Measurements from ENCODE around the gene PCBD1. TPM values are rescaled to one million over a fixed set of nuclear protein-coding genes. Genes with fewer than 3 reads are reported as not detected.

Gene PCBD1
- total RNA-seq, 1 experiment from 2014 or later = 39.7 TPM

DNA sequence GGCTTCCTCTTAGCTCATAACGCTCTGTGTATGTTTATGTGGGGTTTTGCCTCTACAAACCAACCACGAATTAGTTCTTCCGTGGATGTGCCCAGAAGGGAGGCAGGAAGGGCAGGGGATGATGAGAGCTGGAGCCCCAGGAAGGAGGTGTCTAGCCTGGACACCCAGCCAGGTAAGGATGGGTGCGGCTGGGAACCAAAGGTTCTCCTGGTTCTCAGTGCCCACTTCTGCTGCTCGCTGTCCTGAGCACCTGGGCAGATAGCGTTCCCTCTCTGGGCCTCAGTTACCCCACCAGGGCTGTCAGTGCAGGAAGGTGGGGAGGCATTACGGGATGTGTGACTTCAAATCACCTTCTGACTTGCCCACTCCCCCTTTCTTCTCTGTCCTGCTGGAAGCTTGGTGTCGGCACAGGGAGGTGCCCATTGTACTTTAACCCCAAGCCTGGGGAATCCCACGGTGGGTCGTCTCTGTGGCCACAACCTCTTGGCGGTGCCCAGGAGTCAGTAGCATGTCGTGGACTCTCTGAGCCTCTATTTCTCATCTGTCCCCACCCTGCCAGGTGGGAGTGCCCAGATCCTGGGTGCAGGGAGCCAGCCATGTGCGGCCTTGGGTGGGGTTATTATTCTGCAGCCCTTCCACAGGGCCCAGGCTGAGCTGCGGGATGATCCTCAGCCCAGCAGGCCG lies 18.7 kb upstream of the PCBD1 start:
- no peak overlapping the region for H3K27ac Mint-ChIP-seq

More for the DNA sequence above, 18.7 kb upstream of the PCBD1 start:
- Histone ChIP-seq H3K4me2 (ENCODE audit: insufficient read depth, insufficient read length, low read length) (no peak overlapping the region), H3K23me2 (ENCODE audit: insufficient read length, low read depth, low read length, poor library complexity, severe bottlenecking) (no peaks in the 10 kb centered on the region), H3K23ac (ENCODE audit: insufficient read length, low read depth, low read length) (no peak overlapping the region), H2BK15ac (ENCODE audit: low read depth, low read length) (no peak overlapping the region), H2AFZ (ENCODE audit: low read length) (no peak overlapping the region), H4K5ac (ENCODE audit: insufficient read length, low read depth, low read length) (no peak overlapping the region), H4K20me1 (ENCODE audit: control insufficient read depth, insufficient read depth, insufficient read length) (no peaks in the 10 kb centered on the region), H2BK120ac (ENCODE audit: low read depth, low read length, poor library complexity, severe bottlenecking) (no peak overlapping the region), H4K8ac (replicated peaks; ENCODE audit: insufficient read length, low read depth, low read length) (no peak overlapping the region), H3K4me1 (ENCODE audit: insufficient read depth, low read length) (no peaks in the 10 kb centered on the region), H3K79me2 (ENCODE audit: insufficient read depth, low read length) (no peaks in the 10 kb centered on the region), H3K27me3 (ENCODE audit: insufficient read depth, low read length) (no peaks in the 10 kb centered on the region), H3K4ac (ENCODE audit: low read depth, low read length) (no peak overlapping the region), H3K18ac (ENCODE audit: insufficient read length, low read depth, low read length) (no peak overlapping the region), H3K14ac (ENCODE audit: insufficient read depth, low read length) (no peak overlapping the region), H2AK5ac (ENCODE audit: insufficient read length, low read length) (no peak overlapping the region), H3K9ac (ENCODE audit: extremely low read depth, insufficient read length, low read length) (no peak overlapping the region), H3K79me1 (ENCODE audit: insufficient read depth, low read depth, low read length, poor library complexity, severe bottlenecking) (no peaks in the 10 kb centered on the region), H3K27ac (ENCODE audit: insufficient read length, low read depth, low read length) (no peak overlapping the region), H3K9me3 (ENCODE audit: control insufficient read depth, low read depth, low read length) (no peaks in the 10 kb centered on the region), H2BK5ac (ENCODE audit: insufficient read length, low read length) (no peak overlapping the region), H4K91ac (ENCODE audit: insufficient read length, low read depth, low read length) (no peak overlapping the region), H3K56ac (ENCODE audit: insufficient read length, low read depth, low read length) (no peak overlapping the region), H2BK12ac (ENCODE audit: insufficient read length, low read depth, low read length) (no peak overlapping the region), H3T11ph (ENCODE audit: low read length) (no peak overlapping the region), H2BK20ac (ENCODE audit: low read depth, low read length, poor library complexity, severe bottlenecking) (no peak overlapping the region)
- no CpG with 5 or more reads among the region's 15 CpGs for WGBS (ENCODE audit: extremely low coverage, insufficient read length, low lambda C conversion rate)
- Mint-ChIP-seq H3K9me3 (peaks cover 0 to 2% of the 10 kb centered on the region in 2 experiments; a peak in 1 of 5 replicates), H3K4me3 (no peak overlapping the region), H3K27me3 (ENCODE audit: low read depth) (peaks cover 2% of the 10 kb centered on the region), H3K4me1 (peaks cover 6 to 8% of the 10 kb centered on the region in 2 experiments), H3K36me3 (ENCODE audit: insufficient read depth in 1 of 3, low read depth in 3 of 3) (no peaks in the 10 kb centered on the region)
- no peak for TF ChIP-seq CTCF (conservative IDR thresholded peaks at IDR 0.05)
- no peak for DNase-seq

Data from H9 (cell line).